GM12873 (cell line): ENCODE results near the gene ITIH6.

Experiments
- CTCF ChIP-seq: IDR thresholded peaks from 2 replicates; pipeline ENCODE4 v1.5.1; 2012; ENCODE audit warnings: low read depth, mild to moderate bottlenecking, moderate library complexity, low read length, control low read depth; ENCODE audit not compliant: insufficient read depth; ENCODE audit errors: missing control alignments

ITIH6 gene

GRCh38 chrX:54798137-54798536 lies at the start of gene ITIH6:
ITIH6 (minus strand) TSS chrX:54798255; CDS start chrX:54798210, 45 bp downstream.
- TF ChIP-seq CTCF = no peak

- TF ChIP-seq CTCF = no peak
Measured at GRCh38 chrX:54843050-54843449, 45.0 kb upstream of the ITIH6 start.

GRCh38 chrX:54842607-54843006 lies 44.6 kb upstream of the ITIH6 start:
- no peak for TF ChIP-seq CTCF

GRCh38 chrX:54838583-54838982 lies 40.5 kb upstream of the ITIH6 start:
- TF ChIP-seq CTCF = no peak

- no peak for TF ChIP-seq CTCF
Measured at GRCh38 chrX:54826598-54826997, 28.5 kb upstream of the ITIH6 start.

GRCh38 chrX:54825716-54826438 lies 27.8 kb upstream of the ITIH6 start:
- TF ChIP-seq CTCF = peak; percentile 40

GRCh38 chrX:54824722-54825121 lies 26.7 kb upstream of the ITIH6 start:
- no peak for TF ChIP-seq CTCF
